Measurements from ENCODE around the gene KRTAP5-10. TPM values are rescaled to one million over a fixed set of nuclear protein-coding genes. Genes with fewer than 3 reads are reported as not detected.
"Not testable (repeated sequence)": the region's sequence is repeated elsewhere in the genome, so short reads cannot be mapped to it uniquely, and the experiment has no call there.

The KRTAP5-10 gene
- total and polyA plus RNA-seq, 4 donors = 0.15 to 0.75 TPM; not detected in 2

DNA sequence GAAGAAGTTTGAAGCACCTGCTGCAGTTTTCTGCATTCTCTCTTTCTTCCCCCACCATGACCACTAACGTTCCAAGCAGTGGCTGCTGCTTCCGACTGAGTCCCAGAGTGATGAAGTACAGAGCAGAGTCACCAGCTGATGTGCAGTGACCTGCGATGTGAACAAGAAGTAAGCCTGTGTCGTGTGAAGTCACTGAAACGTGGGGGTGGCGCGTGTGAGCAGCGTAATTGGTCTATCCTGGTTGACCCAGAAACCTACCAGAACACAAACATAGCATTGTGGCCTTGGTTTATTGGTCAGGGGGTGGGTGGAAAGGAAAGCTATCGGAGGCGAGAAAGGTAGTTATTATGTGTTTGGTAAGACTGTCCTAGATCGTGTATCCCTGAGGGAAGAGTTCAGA is 34.8 kb upstream of the KRTAP5-10 start:
- Histone ChIP-seq H3K27ac (ENCODE audit: low read depth in 1 of 2, low read length in 2 of 2) (no peak overlapping the region), H3K9me3 (ENCODE audit: control insufficient read depth, low read length) (no peaks in the 10 kb centered on the region), H3K36me3 (ENCODE audit: control insufficient read depth in 1 of 2, insufficient read depth in 2 of 2, low read length in 1 of 2) (no peaks in the 10 kb centered on the region), H3K4me1 (ENCODE audit: control insufficient read depth in 1 of 2, insufficient read depth in 2 of 2, low read length in 2 of 2) (no peaks in the 10 kb centered on the region), H3K4me3 (ENCODE audit: low read length in 2 of 2) (no peak overlapping the region), H3K27me3 (ENCODE audit: control insufficient read depth in 1 of 2, insufficient read depth in 2 of 2, low read length in 1 of 2) (no peaks in the 10 kb centered on the region)
- intact Hi-C loops (cut with DNase I) = no loop called here
- WGBS, 2 donors = 78 to 79% methylated on average over 11 of the region's 11 CpGs
- DNase-seq (peak in 1 of 2 donors; percentile 9), ATAC-seq (ENCODE audit: low FRiP score) (no peak)

DNA sequence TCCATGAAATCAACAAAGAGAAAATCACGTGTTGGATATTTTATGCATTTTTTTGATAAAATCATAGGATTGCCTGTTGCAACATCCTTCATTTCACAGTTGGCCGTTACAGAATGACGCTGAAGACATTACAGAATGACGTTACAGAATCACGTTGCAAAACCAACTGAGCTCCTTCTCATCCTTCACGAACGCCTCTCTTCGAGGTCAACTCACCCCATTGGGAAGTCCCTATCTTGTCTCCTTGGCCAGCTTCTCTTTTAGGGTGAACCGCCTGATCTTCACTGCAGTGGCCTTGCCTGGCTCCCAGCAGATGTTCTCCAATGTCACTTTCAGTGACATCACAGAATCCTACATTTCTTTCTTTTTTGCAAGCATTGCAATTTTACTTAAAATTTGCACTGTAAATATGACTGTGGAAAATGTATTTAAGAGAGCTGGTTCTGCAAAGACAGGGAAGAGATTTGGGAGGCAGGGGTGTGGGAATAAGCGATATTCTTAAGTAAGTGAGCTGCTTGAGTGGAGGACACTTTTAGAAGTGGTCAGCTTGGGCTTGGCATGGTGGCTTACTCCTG is 33.2 kb upstream of the KRTAP5-10 start:
- intact Hi-C loops (cut with DNase I) = no loop called here
- no peaks in the 10 kb centered on the region for H3K4me1 ChIP-seq (ENCODE audit: control insufficient read depth in 1 of 2, insufficient read depth in 2 of 2, low read length in 2 of 2)
- 80 to 81% methylated on average over 10 of the region's 10 CpGs for WGBS, 2 donors
- no peak overlapping the region for H3K4me3 ChIP-seq (ENCODE audit: low read length in 2 of 2)
- no peak overlapping the region for H3K27ac ChIP-seq (ENCODE audit: low read depth in 1 of 2, low read length in 2 of 2)
- no peaks in the 10 kb centered on the region for H3K27me3 ChIP-seq (ENCODE audit: control insufficient read depth in 1 of 2, insufficient read depth in 2 of 2, low read length in 1 of 2)
- no peaks in the 10 kb centered on the region for H3K9me3 ChIP-seq (ENCODE audit: control insufficient read depth, low read length)
- ATAC-seq (ENCODE audit: low FRiP score) (no peak), DNase-seq (no peak)
- H3K36me3 ChIP-seq (ENCODE audit: control insufficient read depth in 1 of 2, insufficient read depth in 2 of 2, low read length in 1 of 2) = no peaks in the 10 kb centered on the region

DNA sequence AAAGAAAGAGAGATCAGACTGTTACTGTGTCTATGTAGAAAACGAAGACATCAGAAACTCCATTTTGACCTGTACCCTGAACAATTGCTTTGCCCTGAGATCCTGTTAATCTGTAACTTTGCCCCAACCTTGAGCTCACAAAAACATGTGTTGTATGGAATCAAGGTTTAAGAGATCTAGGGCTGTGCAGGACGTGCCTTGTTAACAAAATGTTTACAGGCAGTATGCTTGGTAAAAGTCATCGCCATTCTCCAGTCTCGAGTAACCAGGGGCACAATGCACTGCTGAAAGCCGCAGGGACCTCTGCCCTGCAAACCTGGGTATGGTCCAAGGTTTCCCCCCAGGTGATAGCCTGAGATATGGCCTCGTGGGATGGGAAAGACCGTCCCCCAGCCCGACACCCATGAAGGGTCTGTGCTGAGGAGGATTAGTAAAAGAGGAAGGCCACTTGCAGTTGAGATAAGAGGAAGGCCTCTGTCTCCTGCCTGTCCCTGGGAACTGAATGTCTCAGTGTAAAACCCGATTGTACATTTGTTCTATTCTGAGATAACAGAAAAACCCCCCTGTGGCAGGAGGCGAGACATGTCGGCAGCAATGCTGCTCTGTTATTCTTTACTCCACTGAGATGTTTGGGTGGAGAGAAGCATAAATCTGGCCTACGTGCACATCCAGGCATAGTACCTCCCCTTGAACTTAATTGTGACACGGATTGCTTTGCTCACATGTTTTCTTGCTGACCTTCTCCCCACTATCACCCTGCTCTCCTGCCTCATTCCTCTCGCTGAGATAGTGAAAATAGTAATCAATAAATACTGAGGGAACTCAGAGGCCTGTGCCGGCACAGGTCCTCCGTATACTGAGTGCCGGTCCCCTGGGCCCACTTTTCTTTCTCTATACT is 30.4 kb upstream of the KRTAP5-10 start:
- H3K4me1 ChIP-seq (ENCODE audit: control insufficient read depth in 1 of 2, insufficient read depth in 2 of 2, low read length in 2 of 2); ATAC-seq (ENCODE audit: low FRiP score); H3K4me3 ChIP-seq (ENCODE audit: low read length in 2 of 2); H3K27me3 ChIP-seq (ENCODE audit: control insufficient read depth in 1 of 2, insufficient read depth in 2 of 2, low read length in 1 of 2); intact Hi-C loops (cut with DNase I); H3K9me3 ChIP-seq (ENCODE audit: control insufficient read depth, low read length); H3K27ac ChIP-seq (ENCODE audit: low read depth in 1 of 2, low read length in 2 of 2); H3K36me3 ChIP-seq (ENCODE audit: control insufficient read depth in 1 of 2, insufficient read depth in 2 of 2, low read length in 1 of 2): not testable (repeated sequence)
- DNase-seq = peak in 1 of 2 donors; percentile 19
- 57 to 59% methylated on average over 17 of the region's 17 CpGs for WGBS, 2 donors

DNA sequence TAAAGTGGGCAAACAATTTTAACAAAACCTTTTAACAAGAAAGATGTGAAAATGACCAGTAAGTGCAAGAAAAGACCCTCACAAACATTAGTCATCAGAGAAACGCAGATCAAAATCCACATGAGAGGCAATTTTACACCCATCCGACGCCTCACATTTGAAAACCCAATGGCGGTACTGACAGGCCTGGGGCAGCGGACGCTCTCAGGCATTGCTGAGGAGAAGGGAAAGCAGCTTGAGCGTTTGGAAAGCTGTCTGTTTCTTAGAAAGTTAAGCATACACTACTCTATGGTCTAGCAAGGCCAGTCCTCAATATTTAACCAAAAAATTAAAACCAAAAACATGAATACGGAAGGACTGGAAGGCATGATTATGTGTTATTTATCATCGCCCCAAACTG is 29.5 kb upstream of the KRTAP5-10 start:
- H3K27me3 ChIP-seq (ENCODE audit: control insufficient read depth in 1 of 2, insufficient read depth in 2 of 2, low read length in 1 of 2) = no peaks in the 10 kb centered on the region
- no peak overlapping the region for H3K27ac ChIP-seq (ENCODE audit: low read depth in 1 of 2, low read length in 2 of 2)
- no peak overlapping the region for H3K4me3 ChIP-seq (ENCODE audit: low read length in 2 of 2)
- no peaks in the 10 kb centered on the region for H3K36me3 ChIP-seq (ENCODE audit: control insufficient read depth in 1 of 2, insufficient read depth in 2 of 2, low read length in 1 of 2)
- H3K4me1 ChIP-seq (ENCODE audit: control insufficient read depth in 1 of 2, insufficient read depth in 2 of 2, low read length in 2 of 2) = no peaks in the 10 kb centered on the region
- intact Hi-C loops (cut with DNase I) = no loop called here
- 89 to 93% methylated on average over 9 of the region's 9 CpGs for WGBS, 2 donors
- ATAC-seq (ENCODE audit: low FRiP score) = no peak
- DNase-seq = no peak
- H3K9me3 ChIP-seq (ENCODE audit: control insufficient read depth, low read length) = no peaks in the 10 kb centered on the region

DNA sequence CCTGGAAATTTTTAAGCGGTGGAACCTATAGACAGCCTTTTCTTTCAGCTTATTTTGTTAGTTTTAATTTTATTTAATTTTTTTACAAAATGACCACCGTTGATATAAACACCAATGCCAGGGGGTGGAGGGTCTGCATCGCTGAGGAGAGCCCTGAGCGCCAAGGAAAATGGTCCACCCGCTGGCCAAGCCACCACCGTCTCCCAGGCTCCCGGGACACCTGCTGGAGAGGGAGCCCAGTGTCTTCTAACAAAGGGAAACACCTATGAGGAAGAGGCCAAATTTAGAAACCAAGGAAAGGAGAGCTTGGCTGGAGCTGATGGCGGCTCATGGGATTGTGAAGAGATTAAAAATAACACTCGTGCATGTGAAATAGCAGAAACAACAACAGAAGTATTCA is 27.8 kb upstream of the KRTAP5-10 start:
- WGBS, 2 donors = 77 to 78% methylated on average over 9 of the region's 9 CpGs
- H3K27ac ChIP-seq (ENCODE audit: low read depth in 1 of 2, low read length in 2 of 2) = no peak overlapping the region
- no peaks in the 10 kb centered on the region for H3K4me1 ChIP-seq (ENCODE audit: control insufficient read depth in 1 of 2, insufficient read depth in 2 of 2, low read length in 2 of 2)
- peak in 1 of 2 donors; percentile 11 for DNase-seq
- ATAC-seq (ENCODE audit: low FRiP score) = no peak
- intact Hi-C loops (cut with DNase I) = no loop called here
- H3K36me3 ChIP-seq (ENCODE audit: control insufficient read depth in 1 of 2, insufficient read depth in 2 of 2, low read length in 1 of 2) = no peaks in the 10 kb centered on the region
- no peaks in the 10 kb centered on the region for H3K27me3 ChIP-seq (ENCODE audit: control insufficient read depth in 1 of 2, insufficient read depth in 2 of 2, low read length in 1 of 2)
- no peak overlapping the region for H3K4me3 ChIP-seq (ENCODE audit: low read length in 2 of 2)
- H3K9me3 ChIP-seq (ENCODE audit: control insufficient read depth, low read length) = no peaks in the 10 kb centered on the region

DNA sequence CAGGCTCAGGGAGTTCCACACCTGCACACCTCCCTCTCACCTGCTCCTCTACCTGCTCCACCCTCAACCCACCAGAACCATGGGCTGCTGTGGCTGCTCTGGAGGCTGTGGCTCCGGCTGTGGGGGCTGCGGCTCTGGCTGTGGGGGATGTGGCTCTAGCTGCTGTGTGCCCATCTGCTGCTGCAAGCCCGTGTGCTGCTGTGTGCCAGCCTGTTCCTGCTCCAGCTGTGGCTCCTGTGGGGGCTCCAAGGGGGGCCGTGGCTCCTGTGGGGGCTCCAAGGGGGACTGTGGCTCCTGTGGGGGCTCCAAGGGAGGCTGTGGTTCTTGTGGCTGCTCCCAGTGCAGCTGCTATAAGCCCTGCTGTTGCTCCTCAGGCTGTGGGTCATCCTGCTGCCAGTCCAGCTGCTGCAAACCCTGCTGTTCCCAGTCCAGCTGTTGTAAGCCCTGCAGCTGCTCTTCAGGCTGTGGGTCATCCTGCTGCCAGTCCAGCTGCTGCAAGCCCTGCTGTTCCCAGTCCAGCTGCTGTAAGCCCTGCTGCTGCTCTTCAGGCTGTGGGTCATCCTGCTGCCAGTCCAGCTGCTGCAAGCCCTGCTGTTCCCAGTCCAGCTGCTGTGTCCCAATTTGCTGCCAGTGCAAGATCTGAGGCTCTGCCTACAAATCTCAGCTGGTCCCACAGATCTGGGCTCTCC is 27.2 kb upstream of the KRTAP5-10 start, which contains the start of gene KRTAP5-8:
KRTAP5-8 (plus strand) TSS at position 49 of the 689 bp plus-strand sequence; CDS start at position 80, 31 bp downstream.
- intact Hi-C loops (cut with DNase I); H3K27me3 ChIP-seq (ENCODE audit: control insufficient read depth in 1 of 2, insufficient read depth in 2 of 2, low read length in 1 of 2); H3K9me3 ChIP-seq (ENCODE audit: control insufficient read depth, low read length); ATAC-seq (ENCODE audit: low FRiP score); H3K4me3 ChIP-seq (ENCODE audit: low read length in 2 of 2); H3K27ac ChIP-seq (ENCODE audit: low read depth in 1 of 2, low read length in 2 of 2); H3K36me3 ChIP-seq (ENCODE audit: control insufficient read depth in 1 of 2, insufficient read depth in 2 of 2, low read length in 1 of 2); H3K4me1 ChIP-seq (ENCODE audit: control insufficient read depth in 1 of 2, insufficient read depth in 2 of 2, low read length in 2 of 2): not testable (repeated sequence)
- DNase-seq = peak in 1 of 2 donors; percentile 34
- 60 to 63% methylated on average over 4 of the region's 4 CpGs for WGBS, 2 donors

DNA sequence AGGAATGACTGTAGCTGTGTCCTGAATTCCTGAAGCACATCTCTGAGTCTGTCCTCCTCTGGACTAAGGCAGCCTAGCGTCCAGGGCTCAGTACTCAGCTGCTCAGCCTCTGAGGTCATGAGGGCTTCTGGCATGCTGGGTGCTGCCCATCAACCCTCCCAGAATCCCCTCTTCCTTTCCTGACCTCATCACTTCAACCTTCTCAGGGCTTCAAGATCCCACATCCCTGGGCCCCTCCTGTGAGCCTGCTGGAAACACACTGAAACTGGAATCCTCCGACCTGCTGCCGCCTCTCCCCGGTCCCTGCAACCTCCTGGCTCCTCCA is 26.7 kb upstream of the KRTAP5-10 start:
- Histone ChIP-seq H3K4me3 (ENCODE audit: low read length in 2 of 2) (no peak overlapping the region), H3K27me3 (ENCODE audit: control insufficient read depth in 1 of 2, insufficient read depth in 2 of 2, low read length in 1 of 2) (no peaks in the 10 kb centered on the region), H3K27ac (ENCODE audit: low read depth in 1 of 2, low read length in 2 of 2) (no peak overlapping the region), H3K4me1 (ENCODE audit: control insufficient read depth in 1 of 2, insufficient read depth in 2 of 2, low read length in 2 of 2) (no peaks in the 10 kb centered on the region), H3K9me3 (ENCODE audit: control insufficient read depth, low read length) (no peaks in the 10 kb centered on the region), H3K36me3 (ENCODE audit: control insufficient read depth in 1 of 2, insufficient read depth in 2 of 2, low read length in 1 of 2) (no peaks in the 10 kb centered on the region)
- DNase-seq = no peak
- intact Hi-C loops (cut with DNase I) = no loop called here
- 71 to 79% methylated on average over 4 of the region's 4 CpGs for WGBS, 2 donors
- ATAC-seq (ENCODE audit: low FRiP score) = no peak

DNA sequence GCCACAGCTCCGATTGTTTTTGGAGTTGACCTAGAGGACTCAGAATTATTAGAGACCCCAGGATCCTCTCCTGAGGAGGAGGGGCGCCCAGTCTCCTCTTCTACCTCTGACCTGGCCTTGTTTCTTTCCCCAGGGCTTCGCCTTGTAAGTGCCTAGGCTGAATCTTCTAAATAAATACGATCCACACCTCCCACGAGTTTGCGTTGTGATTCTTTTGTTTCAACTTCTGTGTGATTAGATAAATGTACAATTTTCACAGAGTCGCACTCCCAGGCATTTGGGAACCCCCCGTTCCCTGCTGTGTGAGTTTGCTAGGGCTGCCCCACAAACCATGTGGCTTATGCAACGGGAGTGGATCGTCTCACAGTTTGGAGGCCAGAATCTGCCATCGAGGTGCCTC is 26.3 kb upstream of the KRTAP5-10 start:
- DNase-seq (peak in 1 of 2 donors; percentile 32), ATAC-seq (ENCODE audit: low FRiP score) (no peak)
- no peak overlapping the region for H3K4me3 ChIP-seq (ENCODE audit: low read length in 2 of 2)
- no peak overlapping the region for H3K27ac ChIP-seq (ENCODE audit: low read depth in 1 of 2, low read length in 2 of 2)
- intact Hi-C loops (cut with DNase I) = no loop called here
- no peaks in the 10 kb centered on the region for H3K9me3 ChIP-seq (ENCODE audit: control insufficient read depth, low read length)
- no peaks in the 10 kb centered on the region for H3K4me1 ChIP-seq (ENCODE audit: control insufficient read depth in 1 of 2, insufficient read depth in 2 of 2, low read length in 2 of 2)
- no peaks in the 10 kb centered on the region for H3K27me3 ChIP-seq (ENCODE audit: control insufficient read depth in 1 of 2, insufficient read depth in 2 of 2, low read length in 1 of 2)
- no peaks in the 10 kb centered on the region for H3K36me3 ChIP-seq (ENCODE audit: control insufficient read depth in 1 of 2, insufficient read depth in 2 of 2, low read length in 1 of 2)
- WGBS, 2 donors = 81 to 83% methylated on average over 11 of the region's 11 CpGs
